WERI-Rb-1 (cell line): ENCODE data around the gene HIP1R.

ENCODE experiments used
- DNase-seq: peaks from one replicate; pipeline ENCODE4 v3.0.0-alpha.2; 2020
- H3K27ac ChIP-seq: fragments of 250-450 bp; sonication (Bioruptor Pico); 2 replicates; pipeline ENCODE4 v1.5.1; 2020; ENCODE audit warnings: mild to moderate bottlenecking, moderate library complexity
- H3K27me3 ChIP-seq: fragments of 250-450 bp; sonication (Bioruptor Pico); 2 replicates; pipeline ENCODE4 v1.5.1; 2021; ENCODE audit warnings: mild to moderate bottlenecking, low read depth, moderate library complexity; ENCODE audit not compliant: insufficient read depth, severe bottlenecking
- H3K36me3 ChIP-seq: fragments of 250-450 bp; sonication (Bioruptor Pico); 2 replicates; pipeline ENCODE4 v1.5.1; 2020; ENCODE audit warnings: mild to moderate bottlenecking, moderate library complexity
- H3K4me3 ChIP-seq: 2 replicates; pipeline ENCODE4 v1.5.1; 2011; ENCODE audit warnings: low read depth, mild to moderate bottlenecking, control low read depth, low read length
- H3K9me3 ChIP-seq: fragments of 250-450 bp; sonication (Bioruptor Pico); 2 replicates; pipeline ENCODE4 v1.5.1; 2021; ENCODE audit warnings: mild to moderate bottlenecking, moderate library complexity; ENCODE audit not compliant: severe bottlenecking
- CTCF ChIP-seq: IDR thresholded peaks from 2 replicates; pipeline ENCODE4 v1.5.1; 2011; ENCODE audit warnings: low read depth, mild to moderate bottlenecking, control low read depth, inconsistent platforms, low read length

The HIP1R gene

GRCh38 chr12:122811777-122812176 lies 23.5 kb upstream of the HIP1R start:
- Histone ChIP-seq H3K27ac (no peak overlapping the region), H3K36me3 (no peaks in the 10 kb centered on the region), H3K27me3 (no peaks in the 10 kb centered on the region), H3K9me3 (peaks cover 3% of the 10 kb centered on the region), H3K4me3 (no peak overlapping the region)
- DNase-seq, result no peak
- no peak for TF ChIP-seq CTCF

GRCh38 chr12:122813310-122813713 lies 21.9 kb upstream of the HIP1R start:
- H3K27me3 ChIP-seq, result no peaks in the 10 kb centered on the region
- H3K36me3 ChIP-seq, result no peaks in the 10 kb centered on the region
- H3K9me3 ChIP-seq, result peaks cover 3% of the 10 kb centered on the region
- H3K27ac ChIP-seq, result no peak overlapping the region
- no peak for DNase-seq
- no peak overlapping the region for H3K4me3 ChIP-seq
- no peak for TF ChIP-seq CTCF

GRCh38 chr12:122819209-122819785 lies 16.0 kb upstream of the HIP1R start:
- TF ChIP-seq CTCF, result no peak
- Histone ChIP-seq H3K4me3 (no peak overlapping the region), H3K9me3 (no peaks in the 10 kb centered on the region), H3K27me3 (no peaks in the 10 kb centered on the region), H3K36me3 (no peaks in the 10 kb centered on the region), H3K27ac (no peak overlapping the region; the same call in 1 of the 2 replicates)
- no peak for DNase-seq

- H3K27ac ChIP-seq, result no peak overlapping the region
- DNase-seq, result no peak
- H3K9me3 ChIP-seq, result no peaks in the 10 kb centered on the region
- H3K36me3 ChIP-seq, result no peaks in the 10 kb centered on the region
- TF ChIP-seq CTCF, result no peak
- no peaks in the 10 kb centered on the region for H3K27me3 ChIP-seq
- no peak overlapping the region for H3K4me3 ChIP-seq
Measured at GRCh38 chr12:122820138-122820537, 15.1 kb upstream of the HIP1R start.

GRCh38 chr12:122820838-122821271 lies 14.4 kb upstream of the HIP1R start:
- DNase-seq, result no peak
- TF ChIP-seq CTCF, result no peak
- Histone ChIP-seq H3K27me3 (no peaks in the 10 kb centered on the region), H3K4me3 (no peak overlapping the region), H3K36me3 (no peaks in the 10 kb centered on the region), H3K9me3 (no peaks in the 10 kb centered on the region), H3K27ac (no peak overlapping the region)

- no peak overlapping the region for H3K4me3 ChIP-seq
- TF ChIP-seq CTCF, result no peak
- no peaks in the 10 kb centered on the region for H3K27me3 ChIP-seq
- no peaks in the 10 kb centered on the region for H3K9me3 ChIP-seq
- no peaks in the 10 kb centered on the region for H3K36me3 ChIP-seq
- no peak for DNase-seq
- no peak overlapping the region for H3K27ac ChIP-seq
Measured at GRCh38 chr12:122823429-122823828, 11.8 kb upstream of the HIP1R start.
